ENCODE results near the gene ADAM22. TPM values are rescaled to one million over a fixed set of nuclear protein-coding genes. Genes with fewer than 3 reads are reported as not detected.

Gene ADAM22
- total and polyA plus RNA-seq, 4 donors: 0.04 to 0.61 (median 0.15) TPM

GRCh38 chr7:87966271-87966670 lies 32.2 kb downstream of the ADAM22 start:
- Histone ChIP-seq H3K9ac (ENCODE audit: low read depth in 1 of 2, low read length in 2 of 2) (no peak overlapping the region), H3K4me1 (ENCODE audit: control insufficient read depth in 4 of 4, insufficient read depth in 4 of 4, low read length in 3 of 4) (no peaks in the 10 kb centered on the region), H3K36me3 (ENCODE audit: control insufficient read depth in 4 of 4, insufficient read depth in 3 of 4, low read depth in 1 of 4, low read length in 3 of 4) (no peaks in the 10 kb centered on the region), H3K27me3 (ENCODE audit: control insufficient read depth in 4 of 4, insufficient read depth in 4 of 4, low read length in 3 of 4) (no peaks in the 10 kb centered on the region), H3K4me3 (ENCODE audit: low read depth in 1 of 3, low read length in 3 of 3) (no peak overlapping the region), H3K9me3 (ENCODE audit: control insufficient read depth in 4 of 4, low read length in 3 of 4) (no peaks in the 10 kb centered on the region), H3K27ac (ENCODE audit: low read depth in 1 of 2, low read length in 2 of 2) (no peak overlapping the region)
- DNase-seq (ENCODE audit: low spot score): no peak
- TF ChIP-seq CTCF (IDR thresholded peaks at IDR 0.05; ENCODE audit: low read depth, low read length, missing input control): no peak
- TF ChIP-seq FOXA1 (IDR thresholded peaks at IDR 0.05): no peak
- TF ChIP-seq ZBTB33 (IDR thresholded peaks at IDR 0.05): no peak
- TF ChIP-seq MAX (IDR thresholded peaks at IDR 0.05): no peak
- TF ChIP-seq HNF4A (conservative IDR thresholded peaks at IDR 0.05): no peak
- no peak for TF ChIP-seq ATF3 (IDR thresholded peaks at IDR 0.05)
- TF ChIP-seq SP1 (IDR thresholded peaks at IDR 0.05): no peak
- TF ChIP-seq GABPA (IDR thresholded peaks at IDR 0.05 in 1 of 2, conservative IDR thresholded peaks at IDR 0.05 in 1 of 2): no peak
- 84% methylated on average over 2 of the region's 2 CpGs for WGBS

DNA sequence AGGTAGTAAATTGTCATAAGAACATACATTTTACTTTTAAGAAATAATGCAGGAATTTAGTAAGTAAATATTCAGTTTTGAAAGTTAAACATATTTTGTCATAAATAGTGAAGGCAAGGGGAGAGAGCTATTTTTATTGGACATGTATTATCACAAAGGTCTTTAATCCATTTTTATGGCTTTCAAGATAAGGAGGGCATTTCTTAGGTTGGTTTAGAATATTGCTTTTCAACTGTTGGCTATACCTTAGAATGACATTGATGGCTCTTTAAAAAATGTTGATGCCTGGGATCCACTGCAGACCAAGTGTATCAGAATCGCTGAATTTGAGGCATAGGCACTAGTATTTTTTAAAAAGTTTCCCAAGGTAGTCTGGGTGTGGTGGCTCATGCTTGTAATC lies 34.0 kb downstream of the ADAM22 start:
- Histone ChIP-seq H3K36me3 (ENCODE audit: control insufficient read depth in 4 of 4, insufficient read depth in 3 of 4, low read depth in 1 of 4, low read length in 3 of 4) (no peaks in the 10 kb centered on the region), H3K27ac (ENCODE audit: low read depth in 1 of 2, low read length in 2 of 2) (no peak overlapping the region), H3K27me3 (ENCODE audit: control insufficient read depth in 4 of 4, insufficient read depth in 4 of 4, low read length in 3 of 4) (no peaks in the 10 kb centered on the region), H3K4me3 (ENCODE audit: low read depth in 1 of 3, low read length in 3 of 3) (no peak overlapping the region), H3K9me3 (ENCODE audit: control insufficient read depth in 4 of 4, low read length in 3 of 4) (no peaks in the 10 kb centered on the region), H3K4me1 (ENCODE audit: control insufficient read depth in 4 of 4, insufficient read depth in 4 of 4, low read length in 3 of 4) (no peaks in the 10 kb centered on the region), H3K9ac (ENCODE audit: low read depth in 1 of 2, low read length in 2 of 2) (no peak overlapping the region)
- no peak for DNase-seq (ENCODE audit: low spot score)
- TF ChIP-seq HNF4A (conservative IDR thresholded peaks at IDR 0.05): no peak
- TF ChIP-seq RAD21 (IDR thresholded peaks at IDR 0.05): no peak
- TF ChIP-seq NR2F2 (IDR thresholded peaks at IDR 0.05): no peak
- TF ChIP-seq SP1 (IDR thresholded peaks at IDR 0.05): no peak
- no peak for TF ChIP-seq FOXA2 (IDR thresholded peaks at IDR 0.05)
- no peak for TF ChIP-seq ZBTB33 (IDR thresholded peaks at IDR 0.05)
- TF ChIP-seq YY1 (IDR thresholded peaks at IDR 0.05): no peak
- no peak for TF ChIP-seq HNF4G (IDR thresholded peaks at IDR 0.05)
- TF ChIP-seq MAX (IDR thresholded peaks at IDR 0.05): no peak
- TF ChIP-seq EGR1 (IDR thresholded peaks at IDR 0.05; ENCODE audit: low read depth in 2 of 2): no peak
- TF ChIP-seq CTCF (IDR thresholded peaks at IDR 0.05; ENCODE audit: low read depth, low read length, missing input control): no peak
- TF ChIP-seq TAF1 (conservative IDR thresholded peaks at IDR 0.05): no peak
- no peak for TF ChIP-seq ATF3 (IDR thresholded peaks at IDR 0.05)
- TF ChIP-seq RXRA (IDR thresholded peaks at IDR 0.05): no peak
- WGBS: 87% methylated on average over 1 of the region's 1 CpG

Measured in liver (tissue), 9 donors.